Hepatocyte (in vitro differentiated cells): ENCODE results near the gene RAB26. TPM values are rescaled to one million over a fixed set of nuclear protein-coding genes. Genes with fewer than 3 reads are reported as not detected.
A peak's percentile ranks its signal among the peaks of the same experiment; 100 is the strongest.

Experiments used
- DNase-seq: peaks from one replicate; pipeline ENCODE4 v3.0.0-alpha.2; 2016; ENCODE audit warnings: low spot score
- H2AFZ ChIP-seq: fragments of 200-600 bp; sonication (generic); 2 replicates; pipeline ENCODE4 v1.6.0; 2016; ENCODE audit warnings: antibody characterized with exemption, mild to moderate bottlenecking
- H3K27ac ChIP-seq: fragments of 200-600 bp; sonication (generic); 2 replicates; pipeline ENCODE4 v1.5.1; 2016; ENCODE audit warnings: mild to moderate bottlenecking
- H3K27me3 ChIP-seq: fragments of 200-600 bp; sonication (generic); 2 replicates; pipeline ENCODE4 v1.6.1; 2016
- H3K36me3 ChIP-seq: fragments of 200-600 bp; sonication (generic); replicated peaks from 2 replicates; pipeline ENCODE4 v1.5.1; 2016; ENCODE audit warnings: low read depth; ENCODE audit not compliant: insufficient read depth
- H3K4me1 ChIP-seq: fragments of 200-600 bp; sonication (generic); 2 replicates; pipeline ENCODE4 v1.5.1; 2016; ENCODE audit warnings: mild to moderate bottlenecking, moderate library complexity; ENCODE audit not compliant: insufficient read depth
- H3K4me2 ChIP-seq: fragments of 200-600 bp; sonication (generic); 2 replicates; pipeline ENCODE4 v1.6.0; 2016
- H3K4me3 ChIP-seq: fragments of 200-600 bp; sonication (generic); 2 replicates; pipeline ENCODE4 v1.5.1; 2016; ENCODE audit warnings: mild to moderate bottlenecking
- H3K79me2 ChIP-seq: fragments of 200-600 bp; sonication (generic); 2 replicates; pipeline ENCODE4 v1.6.0; 2017; ENCODE audit warnings: mild to moderate bottlenecking
- H3K9me2 ChIP-seq: fragments of 200-600 bp; sonication (generic); replicated peaks from 2 replicates; pipeline ENCODE4 v1.6.0; 2017; ENCODE audit warnings: mild to moderate bottlenecking; ENCODE audit not compliant: insufficient read depth
- H3K9me3 ChIP-seq: fragments of 200-600 bp; sonication (generic); 2 replicates; pipeline ENCODE4 v1.5.1; 2016; ENCODE audit warnings: low read depth, mild to moderate bottlenecking
- H4K20me1 ChIP-seq: fragments of 200-600 bp; sonication (generic); 2 replicates; pipeline ENCODE4 v1.6.0; 2016; ENCODE audit warnings: mild to moderate bottlenecking; ENCODE audit not compliant: insufficient read depth, poor library complexity, severe bottlenecking
- CTCF ChIP-seq: fragments of 200-600 bp; sonication (generic); IDR thresholded peaks from 2 replicates; pipeline ENCODE4 v1.5.1; 2016; ENCODE audit warnings: antibody characterized with exemption, mild to moderate bottlenecking; ENCODE audit not compliant: poor library complexity
- EZH2 ChIP-seq: fragments of 200-600 bp; sonication (generic); IDR thresholded peaks from 2 replicates; pipeline ENCODE4 v1.6.1; 2016; ENCODE audit warnings: antibody characterized with exemption, mild to moderate bottlenecking, borderline replicate concordance
- EZH2phosphoT487 ChIP-seq: fragments of 200-600 bp; sonication (generic); IDR thresholded peaks from one replicate; pipeline ENCODE4 v1.6.1; 2018; ENCODE audit warnings: antibody characterized with exemption, mild to moderate bottlenecking, low read depth, moderate library complexity; ENCODE audit not compliant: unreplicated experiment, severe bottlenecking
- WGBS: methylation state at CpG from one replicate; pipeline ENCODE4 v1.1.6; 2016; ENCODE audit warnings: low lambda C conversion rate; ENCODE audit errors: missing lambda C conversion rate; 5-methylcytosine and 5-hydroxymethylcytosine counted together
- polyA plus RNA-seq: library from polyadenylated mRNA; unstranded; fragments of >200 nt; fragmentation: Nextera tagmentation; extraction: Ambion mirVana; gene quantifications from 2 replicates; pipeline ENCODE4 v1.2.1, GENCODE V29; 2016
- total RNA-seq: library from RNA; depleted of rRNA; stranded (reverse); fragments of >200 nt; gene quantifications from 2 replicates; pipeline ENCODE4 v1.2.3, GENCODE V29; 2014

Gene RAB26
- total and polyA plus RNA-seq, 2 experiments from 2014 or later = 8.3 to 15.0 TPM

GRCh38 chr16:2145843-2146242 lies 2.6 kb upstream of the RAB26 start:
- H4K20me1 ChIP-seq = peaks cover 21% of the 10 kb centered on the region
- H3K79me2 ChIP-seq = peaks cover 3% of the 10 kb centered on the region
- no peak for DNase-seq
- no peak overlapping the region for H3K4me2 ChIP-seq
- peaks cover 28% of the 10 kb centered on the region for H3K4me1 ChIP-seq
- H3K9me3 ChIP-seq = no peaks in the 10 kb centered on the region
- no peak overlapping the region for H3K27ac ChIP-seq
- H3K9me2 ChIP-seq = no peaks in the 10 kb centered on the region
- no peak overlapping the region for H2AFZ ChIP-seq
- WGBS = 73% methylated on average over 5 of the region's 5 CpGs
- no peak overlapping the region for H3K4me3 ChIP-seq
- no peaks in the 10 kb centered on the region for H3K27me3 ChIP-seq
- TF ChIP-seq CTCF (no peak), EZH2 (no peak), EZH2phosphoT487 (no peak)
- H3K36me3 ChIP-seq = no peaks in the 10 kb centered on the region

DNA sequence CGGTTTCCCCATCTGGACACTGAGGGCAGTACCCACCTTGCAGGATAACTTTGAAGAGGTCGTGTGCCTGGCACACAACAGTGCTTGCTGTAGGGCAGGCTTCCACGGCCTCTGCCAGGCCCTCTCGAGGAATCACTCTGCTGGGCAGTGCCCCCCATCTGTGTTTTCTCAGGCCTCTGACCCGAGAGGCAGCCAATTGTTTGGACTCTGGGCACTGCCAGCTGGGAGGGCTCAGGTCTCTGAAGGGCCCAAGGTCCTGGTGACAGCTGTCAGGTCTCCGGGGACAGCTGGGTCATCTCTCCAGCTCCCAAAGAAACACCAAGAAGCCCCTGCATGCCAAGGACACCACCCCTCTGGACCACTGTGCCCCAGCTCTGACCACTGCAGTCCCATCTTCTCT lies 1.0 kb upstream of the RAB26 start:
- TF ChIP-seq EZH2 (no peak), CTCF (no peak), EZH2phosphoT487 (no peak)
- WGBS = 84% methylated on average over 6 of the region's 6 CpGs
- peaks cover 36% of the 10 kb centered on the region for H4K20me1 ChIP-seq

DNA sequence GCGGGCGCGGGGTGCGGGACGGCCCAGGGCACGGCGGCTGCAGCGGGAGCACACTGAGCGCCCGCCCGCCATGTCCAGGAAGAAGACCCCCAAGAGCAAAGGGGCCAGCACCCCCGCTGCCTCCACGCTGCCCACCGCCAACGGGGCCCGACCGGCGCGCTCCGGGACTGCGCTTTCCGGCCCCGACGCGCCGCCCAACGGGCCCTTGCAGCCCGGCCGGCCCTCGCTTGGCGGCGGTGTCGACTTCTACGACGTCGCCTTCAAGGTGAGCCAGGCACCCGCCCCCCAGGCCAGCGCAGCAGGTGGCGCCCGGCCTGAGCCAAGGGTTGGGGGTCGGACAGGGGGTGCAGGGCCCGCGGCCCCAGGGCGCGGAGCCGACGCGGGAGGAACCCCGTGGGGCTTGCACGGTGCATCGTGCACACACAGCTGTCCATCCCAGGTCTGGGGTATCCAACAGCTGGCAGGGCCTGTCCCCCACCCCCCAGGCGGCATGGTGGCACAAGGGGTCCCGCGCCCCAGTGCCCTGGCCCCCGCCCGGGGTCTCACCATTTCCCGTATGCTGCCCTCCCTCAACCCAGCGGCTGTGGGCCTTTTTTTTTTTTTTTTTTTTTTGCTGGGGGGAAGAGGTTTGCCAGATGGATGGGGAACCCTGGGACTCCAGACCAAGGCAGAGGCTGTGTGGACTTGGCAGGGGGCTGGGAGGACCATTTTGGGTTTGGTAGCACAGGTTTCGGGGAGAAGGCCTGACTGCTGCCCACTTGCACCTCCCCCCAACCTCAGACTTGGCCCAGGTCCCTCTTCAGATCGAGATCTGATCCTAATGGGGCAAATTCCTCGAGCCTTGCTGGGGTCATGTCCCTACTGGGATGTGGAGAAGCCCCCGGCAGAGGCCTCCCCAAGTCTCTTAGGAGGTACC lies 547 bp downstream of the RAB26 start:
- Histone ChIP-seq H3K4me1 (peaks cover 55% of the 10 kb centered on the region), H3K4me3 (no peak overlapping the region), H3K9me3 (no peaks in the 10 kb centered on the region), H3K27me3 (no peaks in the 10 kb centered on the region), H4K20me1 (peaks cover 52% of the 10 kb centered on the region), H3K9me2 (no peaks in the 10 kb centered on the region), H3K4me2 (peak overlapping the region; percentile 93), H3K36me3 (no peaks in the 10 kb centered on the region), H3K79me2 (peaks cover 35% of the 10 kb centered on the region), H2AFZ (no peak overlapping the region), H3K27ac (no peak overlapping the region)
- TF ChIP-seq CTCF = no peak
- no peak for TF ChIP-seq EZH2
- TF ChIP-seq EZH2phosphoT487 = no peak
- WGBS = 5% methylated on average over 37 of the region's 62 CpGs
- peak; percentile 74 for DNase-seq

More for the DNA sequence above, 1.0 kb upstream of the RAB26 start:
- Histone ChIP-seq H3K27ac (peak overlapping the region; percentile 64), H3K27me3 (no peaks in the 10 kb centered on the region), H3K9me3 (no peaks in the 10 kb centered on the region), H3K9me2 (no peaks in the 10 kb centered on the region), H3K4me3 (no peak overlapping the region), H3K36me3 (no peaks in the 10 kb centered on the region), H3K4me1 (peaks cover 43% of the 10 kb centered on the region), H3K4me2 (peak overlapping the region; percentile 93), H2AFZ (no peak overlapping the region), H3K79me2 (peaks cover 19% of the 10 kb centered on the region)
- no peak for DNase-seq
